Colon (tissue), 2 donors: Measurements from ENCODE around the gene LRRC73.
"Not testable (repeated sequence)": the region's sequence is repeated elsewhere in the genome, so short reads cannot be mapped to it uniquely, and the experiment has no call there.

Experiments
- FAIRE-seq: peaks from 2 replicates; lab custom pipeline; 2012; peaks lifted over from hg19 to GRCh38; lab: Jason Lieb, UNC
- donor health status: control.
- donor health status: control.

Gene LRRC73

DNA sequence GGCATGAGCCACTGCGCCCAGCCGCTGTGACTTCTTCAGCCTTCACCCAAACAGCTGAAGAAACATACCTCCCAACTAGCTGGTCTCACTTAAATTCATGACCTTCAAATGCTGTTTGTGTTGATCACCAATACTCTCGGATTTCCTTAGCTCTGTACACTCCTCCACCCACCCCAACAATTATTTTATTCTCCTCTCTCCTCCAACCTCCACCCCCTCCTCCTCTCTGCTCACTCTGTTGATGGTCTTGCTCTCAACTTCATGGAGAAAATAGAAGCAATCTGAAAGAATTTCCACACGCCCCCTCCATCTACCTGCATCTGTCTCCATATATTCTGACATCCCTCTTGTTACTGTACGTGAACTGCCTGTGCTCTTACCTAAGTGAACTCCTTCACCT lies 48.2 kb downstream of the LRRC73 start:
- FAIRE-seq, result no peak

DNA sequence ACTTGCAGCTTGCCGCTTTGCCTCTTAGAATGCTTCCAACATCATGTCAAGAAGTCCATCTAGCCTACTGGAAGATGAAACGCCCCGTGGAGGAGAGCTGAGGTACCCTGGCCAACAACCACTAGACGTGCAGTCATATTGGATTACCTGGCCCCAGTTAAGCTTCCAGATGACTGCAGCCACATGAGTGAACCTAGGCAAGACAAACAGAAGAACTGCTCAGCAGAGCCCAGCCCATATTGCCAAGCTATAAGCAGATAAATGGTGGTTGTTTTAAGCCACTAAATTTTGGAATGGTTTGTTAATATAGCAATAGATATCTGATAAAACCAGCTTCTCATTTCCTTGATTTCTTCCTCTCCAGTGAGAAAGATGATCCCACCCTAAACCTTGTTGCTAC lies 50.1 kb downstream of the LRRC73 start:
- no peak for FAIRE-seq

DNA sequence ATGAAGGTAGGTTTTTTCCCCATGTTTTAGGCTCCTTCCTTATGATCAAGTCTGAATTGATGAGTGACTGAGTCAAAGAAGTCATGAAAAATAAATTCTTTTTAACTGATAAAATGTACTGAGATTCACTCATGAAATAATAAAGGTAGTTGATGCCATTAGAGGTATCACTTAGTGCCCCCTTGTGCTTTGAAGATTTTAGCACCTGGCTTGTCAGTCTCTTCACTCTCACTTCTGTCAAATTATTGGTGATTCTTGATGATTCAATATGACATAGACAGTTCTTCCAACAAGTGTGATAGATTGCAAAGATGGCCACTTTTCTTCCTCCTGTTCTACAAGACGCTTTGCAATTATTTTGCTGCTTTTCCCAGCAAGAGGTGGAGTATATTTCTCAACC lies 50.6 kb downstream of the LRRC73 start:
- no peak for FAIRE-seq

DNA sequence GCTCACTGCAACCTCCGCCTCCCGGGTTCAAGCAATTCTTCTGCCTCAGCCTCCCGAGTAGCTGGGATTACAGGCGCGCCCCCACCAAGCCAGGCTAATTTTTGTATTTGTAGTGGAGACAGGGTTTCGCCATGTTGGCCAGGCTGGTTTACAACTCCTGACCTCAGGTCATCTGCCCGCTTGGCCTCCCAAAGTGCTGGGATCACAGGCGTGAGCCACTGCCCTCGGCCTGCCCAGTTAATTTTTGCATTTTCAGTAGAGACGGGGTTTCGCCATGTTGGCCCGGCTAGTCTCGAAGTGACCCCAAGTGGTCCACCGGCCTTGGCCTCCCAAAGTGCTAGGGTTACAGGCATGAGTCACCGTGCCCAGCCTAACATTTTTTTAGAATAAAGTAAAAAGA lies 52.0 kb downstream of the LRRC73 start:
- FAIRE-seq, result not testable (repeated sequence)

DNA sequence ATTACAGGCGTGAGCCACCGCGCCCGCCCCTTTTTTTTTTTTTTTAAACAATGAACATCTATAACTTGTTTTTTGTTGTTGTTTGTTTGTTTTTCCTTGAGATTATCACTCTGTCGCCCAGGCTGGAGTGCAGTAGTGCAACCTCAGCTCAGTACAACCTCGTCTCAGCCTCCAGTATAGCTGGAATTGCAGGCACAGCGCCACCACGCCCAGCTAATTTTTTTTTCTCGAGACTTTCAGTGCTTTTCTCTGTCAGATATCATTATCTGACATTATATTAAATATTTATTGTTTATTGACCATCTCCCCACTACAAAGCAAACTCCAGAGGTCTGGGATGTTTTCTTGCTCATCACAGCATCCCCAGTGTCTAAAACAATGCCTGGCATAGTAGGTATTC lies 52.5 kb downstream of the LRRC73 start:
- FAIRE-seq, result no peak
